CD4-positive, alpha-beta T cell treated with Interleukin-6 at 100 ng/mL for 8 hours (primary cell): ENCODE measurements around the gene STK10.

Source experiments
- DNase-seq: peaks from one replicate; pipeline ENCODE4 v3.0.0-alpha.2; 2020; ENCODE audit warnings: mixed read lengths, low spot score

Gene STK10

GRCh38 chr5:172086194-172086975 is 101.6 kb downstream of the STK10 start:
- no peak for DNase-seq

DNA sequence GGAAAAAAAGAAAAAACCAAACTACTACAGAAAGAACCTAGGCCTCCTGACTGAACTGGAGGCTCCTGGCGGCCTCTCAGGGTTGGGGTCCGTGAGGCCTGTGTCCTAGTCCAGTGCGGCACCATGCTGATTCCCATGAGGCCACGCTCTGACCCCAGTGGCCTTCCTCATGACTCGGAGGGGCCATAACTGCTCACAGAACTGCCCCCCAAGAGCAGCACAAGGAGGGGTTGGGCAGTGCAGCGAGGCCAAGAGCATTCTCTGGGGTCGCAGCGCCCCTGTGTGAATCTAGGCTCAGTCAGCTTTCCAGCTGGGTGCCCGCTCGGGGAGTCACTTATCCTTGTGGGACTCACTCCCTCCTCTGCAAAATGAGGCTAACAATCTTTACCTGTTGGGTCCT is 102.3 kb downstream of the STK10 start:
- no peak for DNase-seq

GRCh38 chr5:172082180-172082579 is 105.8 kb downstream of the STK10 start:
- no peak for DNase-seq

- no peak for DNase-seq
Measured at GRCh38 chr5:172079876-172080275, 108.1 kb downstream of the STK10 start.

DNA sequence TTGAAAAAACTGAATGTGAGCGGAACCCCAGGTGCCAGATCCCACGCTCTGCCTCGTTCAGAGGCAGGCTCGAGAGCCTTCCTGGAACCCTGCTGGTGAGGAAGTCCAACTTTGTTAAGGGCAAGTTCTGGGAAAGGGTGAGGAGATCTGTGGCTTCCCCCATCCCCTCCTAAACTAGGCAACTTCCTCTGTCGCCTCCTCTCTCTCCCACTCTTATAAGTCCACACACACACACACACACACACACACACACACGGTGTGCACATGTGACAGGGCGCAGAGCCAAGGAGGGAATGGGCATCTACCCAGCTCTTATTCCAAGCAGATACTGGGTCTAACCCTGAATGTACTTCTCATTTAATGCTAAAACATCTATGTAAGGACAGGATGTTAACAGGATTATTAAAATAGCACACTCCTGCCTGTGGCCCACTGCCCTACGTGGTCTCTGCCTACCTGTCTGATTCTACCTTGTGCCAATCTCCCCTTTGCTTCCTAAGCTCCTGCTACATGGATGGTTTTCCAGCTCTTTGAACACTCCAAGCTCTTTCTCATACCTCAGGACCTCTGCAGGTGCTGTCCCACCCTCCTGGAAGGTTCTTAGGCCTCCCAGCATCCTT is 109.2 kb downstream of the STK10 start:
- no peak for DNase-seq

DNA sequence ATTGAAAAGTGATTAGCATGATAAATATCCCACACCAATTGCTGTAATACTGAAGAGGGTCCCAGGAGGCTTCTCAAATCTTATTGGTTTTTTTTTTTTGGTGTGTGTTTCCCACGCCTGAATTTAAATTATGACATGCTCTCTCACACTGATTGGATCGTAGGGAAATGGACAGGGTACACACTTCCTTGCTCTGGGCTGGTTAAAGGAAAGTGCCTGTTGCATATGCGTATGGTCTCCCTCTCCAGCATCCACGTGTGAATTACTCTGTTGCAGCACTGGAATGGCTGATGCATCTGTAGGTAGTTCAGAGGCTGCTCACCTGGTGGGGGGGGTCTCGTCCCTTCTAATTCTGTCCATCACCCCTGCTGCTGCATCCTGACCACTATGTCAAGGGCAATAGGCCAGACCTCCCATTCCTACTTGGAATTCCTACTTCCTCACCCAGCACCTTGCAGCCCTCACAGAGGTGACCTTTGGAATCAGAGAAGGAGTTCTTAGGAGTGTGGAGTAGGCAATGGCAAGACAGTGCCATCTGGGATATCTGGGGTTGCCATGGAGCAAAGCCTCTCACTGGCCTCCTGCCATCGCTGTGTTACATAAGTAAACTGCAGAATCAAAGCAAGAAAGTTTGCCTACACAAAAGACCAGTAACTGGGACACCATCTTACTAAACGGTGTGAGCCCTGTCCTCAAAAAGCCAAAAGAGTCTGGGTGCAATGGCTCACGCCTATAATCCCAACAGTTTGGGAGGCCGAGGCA is 110.2 kb downstream of the STK10 start:
- DNase-seq, result no peak

DNA sequence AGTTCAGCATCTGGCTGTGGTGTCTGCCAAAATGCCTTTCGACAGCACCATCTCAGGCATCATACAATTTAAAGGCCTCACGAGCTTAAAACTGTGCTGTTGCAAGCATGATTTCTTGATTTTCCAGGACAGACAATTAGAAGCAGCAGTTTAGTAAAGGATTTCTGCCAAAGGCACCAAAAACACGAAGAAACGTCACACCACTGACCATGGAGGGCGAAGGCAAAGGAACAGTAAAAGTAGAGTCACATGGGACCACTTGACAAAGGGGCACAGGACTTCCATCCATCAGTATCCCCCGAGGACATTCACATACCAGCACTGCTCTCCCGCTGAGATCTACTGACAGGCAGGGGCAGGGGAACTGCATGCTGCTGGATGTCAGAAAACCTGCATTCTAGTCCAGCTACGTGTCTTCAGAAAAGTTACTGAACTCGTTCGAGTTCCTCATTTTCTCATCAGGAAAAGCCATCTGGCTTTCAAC is 111.2 kb downstream of the STK10 start:
- DNase-seq, result no peak

GRCh38 chr5:172075656-172076055 is 112.4 kb downstream of the STK10 start:
- DNase-seq, result no peak

GRCh38 chr5:172074896-172075295 is 113.1 kb downstream of the STK10 start:
- no peak for DNase-seq

GRCh38 chr5:172071309-172071875 is 116.6 kb downstream of the STK10 start:
- DNase-seq, result no peak

DNA sequence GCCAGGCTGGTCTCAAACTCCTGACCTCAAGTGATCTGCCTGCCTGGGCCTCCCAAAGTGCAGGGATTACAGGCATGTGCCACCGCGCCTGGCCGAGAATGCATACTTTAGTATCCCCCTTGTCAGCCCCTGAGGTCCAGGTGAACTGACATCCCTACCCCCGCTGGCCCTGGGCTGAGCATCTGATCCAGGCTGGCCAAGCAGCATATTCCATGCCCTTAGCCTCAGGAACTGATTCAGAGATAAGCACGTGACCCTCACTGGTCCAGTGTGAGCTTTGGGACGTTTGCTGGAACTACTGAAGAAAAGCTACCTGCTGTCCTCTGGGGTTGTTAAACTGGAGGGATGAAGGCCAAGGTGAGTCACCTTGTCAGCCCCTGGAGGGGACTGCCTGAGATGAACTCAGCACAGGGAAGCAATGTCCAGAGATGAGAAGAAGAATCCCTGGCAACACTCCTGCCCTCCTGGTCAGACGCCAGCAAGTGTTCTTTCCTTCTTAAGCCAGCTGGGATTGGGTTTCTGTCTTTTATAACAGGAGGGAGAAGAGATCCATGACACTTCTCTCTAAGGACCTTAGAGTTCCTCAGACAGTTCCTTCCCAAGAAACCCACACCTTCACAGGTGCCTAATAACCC is 122.5 kb downstream of the STK10 start:
- no peak for DNase-seq

GRCh38 chr5:172064766-172065165 is 123.3 kb downstream of the STK10 start:
- DNase-seq, result no peak

DNA sequence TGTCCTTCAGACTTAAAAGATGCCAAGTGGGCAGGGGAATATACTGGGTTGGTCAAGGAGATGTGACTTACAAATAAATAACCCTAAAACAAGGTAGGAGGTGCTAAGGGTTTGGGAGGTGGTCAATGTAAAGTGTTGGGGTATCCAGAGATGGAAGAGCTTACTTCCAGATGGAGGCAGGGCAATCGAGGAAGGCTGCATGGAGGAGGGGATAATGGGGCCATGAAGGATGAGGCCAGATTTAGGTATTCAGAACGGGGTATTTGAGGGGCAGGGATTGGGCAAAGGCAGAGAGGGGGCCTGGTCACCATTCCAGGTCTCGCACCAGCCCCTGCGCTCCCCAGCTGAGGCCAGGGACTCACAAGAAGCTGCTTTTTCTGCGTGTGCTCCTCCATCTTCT is 123.7 kb downstream of the STK10 start:
- no peak for DNase-seq

GRCh38 chr5:172063463-172064235 is 124.4 kb downstream of the STK10 start:
- DNase-seq, result no peak

DNA sequence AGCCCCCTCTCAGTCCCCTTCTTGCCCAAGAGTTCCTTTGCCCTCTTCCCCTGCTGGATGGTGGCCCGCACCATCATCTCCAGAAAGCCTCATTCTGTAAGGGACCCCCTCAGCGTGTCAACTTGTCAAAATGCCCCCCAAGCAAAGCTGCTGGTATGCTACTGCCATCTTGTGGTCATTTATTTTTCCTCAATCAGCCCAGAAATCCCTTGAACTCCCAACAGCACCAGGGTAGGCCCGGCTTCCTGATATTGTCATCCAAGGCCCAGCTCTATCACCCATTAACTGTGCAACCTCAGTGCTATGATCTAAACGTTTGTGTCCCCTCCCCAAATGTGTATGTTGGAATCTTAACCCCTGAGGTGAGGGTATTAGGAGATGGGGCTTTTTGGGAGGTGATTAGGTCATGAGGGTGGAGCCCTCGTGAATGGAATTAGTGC is 128.3 kb downstream of the STK10 start:
- DNase-seq, result no peak

GRCh38 chr5:172058088-172058487 is 129.9 kb downstream of the STK10 start:
- DNase-seq, result no peak

DNA sequence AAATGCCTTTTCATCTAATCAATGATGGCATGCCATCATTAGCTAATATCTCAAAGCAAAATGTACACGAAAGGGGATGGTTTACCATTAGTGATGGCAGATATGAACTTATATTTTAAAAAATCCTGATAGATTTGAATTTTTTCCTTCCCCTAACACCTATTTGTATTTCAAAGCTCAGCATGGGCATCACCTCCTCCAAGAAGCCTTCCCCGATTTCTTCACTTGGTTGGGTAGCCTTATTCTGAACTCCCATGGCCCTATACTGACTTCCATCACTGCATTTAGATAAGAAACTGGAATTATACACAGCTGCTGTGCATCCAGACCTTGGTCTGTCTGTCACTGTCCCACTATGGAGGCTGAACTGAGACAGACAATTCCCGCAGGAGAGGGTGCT is 132.0 kb downstream of the STK10 start:
- DNase-seq, result no peak

- no peak for DNase-seq
Measured at GRCh38 chr5:172055421-172055820, 132.6 kb downstream of the STK10 start.

DNA sequence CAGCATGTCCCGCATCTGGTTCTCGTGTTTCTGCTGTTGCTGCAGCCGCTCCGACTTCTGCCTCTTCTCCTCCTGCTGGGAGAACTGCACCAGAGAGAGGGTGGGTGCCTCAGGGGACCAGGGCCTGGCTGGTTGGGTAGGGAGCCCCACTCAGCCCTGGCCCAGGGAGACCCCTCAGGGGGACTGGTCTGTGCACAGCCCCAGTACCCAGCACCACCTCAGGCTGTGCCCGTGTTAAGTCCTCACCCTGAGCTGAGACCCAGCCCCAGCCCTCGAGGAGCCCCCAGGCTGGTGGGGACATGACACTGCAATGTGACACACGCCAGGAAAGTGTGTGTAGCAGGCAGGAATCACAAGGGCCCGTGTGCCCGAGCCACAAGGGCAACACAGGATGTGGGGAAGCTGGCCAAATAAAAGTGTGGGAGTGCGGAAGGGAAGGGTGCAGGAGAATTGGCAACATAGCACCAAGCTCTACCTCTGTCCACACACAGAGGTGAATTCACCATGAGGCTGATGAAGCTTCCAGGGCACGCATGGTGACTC is 133.3 kb downstream of the STK10 start:
- no peak for DNase-seq

- DNase-seq, result no peak
Measured at GRCh38 chr5:172052450-172053236, 135.4 kb downstream of the STK10 start.
